Stimulated activated CD8-positive, alpha-beta memory T cell treated with anti-CD3 and anti-CD28 coated beads, Interleukin-4, amount 100 ng/mL, for 48 hours (primary cell): ENCODE results near the gene CENPF.
"Not testable (repeated sequence)": the region's sequence is repeated elsewhere in the genome, so short reads cannot be mapped to it uniquely, and the experiment has no call there.

Experiments
- DNase-seq: peaks from one replicate; pipeline ENCODE4 v3.0.0-alpha.2; 2020

CENPF gene

DNA sequence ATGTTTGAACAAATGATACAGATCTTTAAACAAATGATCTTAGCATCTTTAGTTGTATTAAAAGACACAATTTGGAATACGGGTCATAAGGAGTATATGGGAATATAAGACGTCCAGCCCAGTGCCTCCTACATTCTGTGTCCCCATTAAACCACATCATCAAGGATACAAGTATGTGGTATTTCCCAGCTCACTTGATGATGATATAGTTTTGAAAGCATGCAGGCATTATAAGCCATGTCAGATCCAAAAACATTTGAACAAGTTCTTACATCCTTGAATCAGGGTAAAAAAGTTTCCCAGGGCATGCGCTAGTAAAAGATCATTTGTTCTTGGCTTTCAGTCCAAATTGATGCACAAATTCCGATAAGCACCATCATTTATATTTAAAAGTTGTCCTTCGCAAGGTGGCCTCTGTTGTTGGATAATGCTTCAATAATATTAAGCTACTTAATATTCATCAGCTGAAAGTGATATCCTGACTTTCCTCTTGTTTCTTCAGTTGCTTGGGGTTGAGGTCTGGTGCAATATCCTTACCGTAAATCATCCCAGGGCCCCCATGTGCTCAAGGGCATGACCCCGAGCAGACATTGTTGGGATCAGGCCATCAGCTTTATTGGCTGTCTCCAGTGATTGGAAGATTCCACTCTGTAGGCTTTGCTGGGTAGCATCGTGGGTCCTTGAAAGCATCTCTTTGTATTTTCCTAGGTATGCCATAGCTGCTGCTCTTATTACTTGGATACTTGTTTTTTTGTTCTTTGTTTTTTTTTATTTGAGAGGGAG, 61.8 kb downstream of the CENPF start:
- no peak for DNase-seq

DNA sequence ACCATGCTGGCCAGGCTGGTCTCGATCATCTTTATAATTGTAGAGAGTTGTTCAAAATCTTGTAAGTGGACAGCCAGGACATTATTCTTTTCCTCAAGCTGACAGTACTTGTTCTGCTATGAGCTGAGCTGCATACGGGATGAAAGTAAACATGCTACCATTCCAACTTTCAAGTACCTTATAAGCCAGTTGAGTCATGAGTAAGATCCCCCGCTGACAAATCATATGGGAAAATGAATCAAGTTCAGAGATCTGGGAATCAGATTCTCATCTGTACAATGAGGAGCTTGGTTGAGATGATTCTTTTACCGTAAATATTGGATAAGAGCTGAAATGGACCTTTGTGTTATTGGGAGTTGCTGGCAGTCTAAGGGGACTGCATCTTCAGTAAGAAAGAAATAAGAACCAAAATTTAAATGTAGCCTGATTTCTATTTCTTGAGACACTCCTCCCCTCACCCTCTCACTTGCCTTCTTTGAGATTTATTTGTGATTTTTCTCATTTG, 62.7 kb downstream of the CENPF start:
- DNase-seq: no peak

DNA sequence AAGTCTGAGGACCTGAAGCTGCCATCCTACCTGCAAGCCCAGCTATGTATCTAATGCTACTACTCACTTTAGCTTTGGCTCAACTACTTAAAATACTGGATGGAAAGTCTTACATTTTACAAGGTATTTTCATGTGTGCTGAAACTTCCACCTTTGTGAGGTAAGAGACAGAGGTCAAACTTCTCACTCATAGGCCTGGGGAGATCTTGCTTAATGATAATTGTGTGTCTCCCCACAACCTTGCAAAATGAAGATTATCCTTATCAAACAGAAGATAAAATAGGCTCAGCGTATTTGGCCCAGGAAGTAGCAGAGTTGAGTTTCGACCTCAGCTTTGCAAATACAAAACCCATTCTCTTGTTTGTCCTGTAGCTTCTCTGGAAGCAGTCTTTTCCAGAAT, 63.7 kb downstream of the CENPF start:
- no peak for DNase-seq

DNA sequence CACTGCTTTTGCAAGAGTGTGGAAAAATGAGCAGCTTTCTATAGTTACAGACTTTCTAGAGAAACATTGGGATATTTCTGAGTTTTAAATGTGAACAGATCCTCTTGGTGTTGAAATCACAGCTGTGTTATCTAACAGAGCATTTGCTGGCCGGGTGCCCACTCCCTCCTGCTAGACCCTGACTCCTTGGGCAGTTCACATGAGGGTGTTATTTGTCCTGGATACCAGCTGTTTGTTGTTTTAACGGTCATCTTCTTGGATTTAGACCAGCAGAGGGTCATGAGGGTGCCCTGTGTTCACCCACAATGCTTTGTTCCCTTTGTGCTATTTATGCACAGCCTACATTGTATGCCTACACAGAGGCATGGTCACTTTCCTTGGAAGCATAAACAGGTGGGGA, 67.1 kb downstream of the CENPF start:
- DNase-seq: no peak

DNA sequence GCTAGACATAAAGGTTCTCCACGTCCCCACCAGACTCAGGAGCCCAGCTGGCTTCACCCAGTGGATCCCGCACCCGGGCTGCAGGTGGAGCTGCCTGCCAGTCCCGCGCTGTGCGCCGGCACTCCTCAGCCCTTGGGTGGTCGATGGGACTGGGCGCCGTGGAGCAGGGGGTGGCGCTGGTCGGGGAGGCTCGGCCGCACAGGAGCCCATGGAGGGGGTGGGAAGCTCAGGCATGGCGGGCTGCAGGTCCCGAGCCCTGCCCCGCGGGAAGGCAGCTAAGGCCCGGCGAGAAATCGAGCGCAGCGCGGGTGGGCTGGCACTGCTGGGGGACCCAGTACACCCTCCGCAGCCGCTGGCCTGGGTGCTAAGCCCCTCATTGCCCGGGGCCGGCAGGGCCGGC, 70.0 kb downstream of the CENPF start:
- not testable (repeated sequence) for DNase-seq

DNA sequence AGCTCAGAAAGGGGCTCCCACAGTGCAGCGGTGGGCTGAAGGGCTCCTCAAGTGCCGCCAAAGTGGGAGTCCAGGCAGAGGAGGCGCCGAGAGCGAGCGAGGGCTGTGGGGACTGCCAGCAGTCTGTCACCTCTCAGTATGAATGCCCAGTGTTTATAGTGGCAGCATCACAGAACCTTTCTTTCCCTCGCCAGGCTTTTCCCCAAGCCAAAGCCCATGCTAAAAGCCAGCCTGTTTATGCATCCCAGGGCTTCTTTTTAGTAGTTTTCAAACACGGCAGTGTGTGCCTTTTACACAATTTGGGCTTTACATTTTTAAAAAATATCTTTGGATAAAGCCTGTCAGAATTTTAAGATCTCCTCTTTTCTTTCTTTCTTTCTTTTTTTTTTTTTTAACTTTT, 70.6 kb downstream of the CENPF start:
- no peak for DNase-seq

DNA sequence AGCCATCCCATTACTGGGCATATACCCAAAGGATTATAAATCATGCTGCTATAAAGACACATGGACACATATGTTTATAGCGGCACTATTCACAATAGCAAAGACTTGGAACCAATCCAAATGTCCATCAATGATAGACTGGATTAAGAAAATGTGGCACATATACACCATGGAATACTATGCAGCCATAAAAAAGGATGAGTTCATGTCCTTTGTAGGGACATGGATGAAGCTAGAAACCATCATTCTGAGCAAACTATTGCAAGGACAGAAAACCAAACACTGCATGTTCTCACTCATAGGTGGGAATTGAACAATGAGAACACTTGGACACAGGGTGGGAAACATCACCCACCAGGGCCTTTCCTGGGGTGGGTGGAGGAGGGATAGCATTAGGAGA, 72.5 kb downstream of the CENPF start:
- not testable (repeated sequence) for DNase-seq

DNA sequence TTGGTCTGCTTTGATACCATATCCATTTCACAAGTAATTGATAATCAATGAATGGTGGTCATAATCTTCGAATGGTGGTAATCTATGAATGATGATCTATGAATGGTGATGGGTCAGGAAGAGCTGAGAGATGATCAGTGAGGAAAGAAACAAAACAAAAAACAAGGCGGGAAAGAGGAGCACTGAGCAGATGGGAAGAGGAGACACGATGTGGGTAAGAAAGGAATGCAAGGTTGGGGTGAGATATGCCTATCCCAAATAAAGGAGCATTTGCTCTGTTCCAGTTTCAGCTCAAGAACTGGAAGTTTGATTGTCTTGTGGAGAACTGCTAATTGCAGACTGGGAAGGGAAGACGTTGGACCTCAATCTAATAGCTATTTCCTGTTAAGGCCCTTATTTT, 73.8 kb downstream of the CENPF start:
- no peak for DNase-seq

DNA sequence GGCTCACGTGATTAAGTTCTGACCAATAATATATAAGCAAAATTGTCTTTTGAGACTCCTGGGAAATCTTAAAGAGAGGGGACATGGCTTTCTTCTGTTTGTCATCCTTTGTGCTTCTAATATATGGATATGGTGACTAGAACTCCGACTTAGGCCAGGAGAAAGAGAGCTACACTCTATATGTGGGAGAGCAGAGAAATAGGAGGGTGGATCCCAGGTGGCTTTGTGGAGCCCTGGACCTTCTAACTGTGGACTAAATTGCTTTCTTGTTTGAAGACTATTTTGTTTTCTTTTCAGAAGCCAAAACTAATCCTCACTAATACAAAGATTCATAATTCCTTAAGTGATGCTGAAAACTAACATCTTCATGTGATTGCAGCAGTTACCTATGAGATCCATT, 75.0 kb downstream of the CENPF start:
- no peak for DNase-seq

DNA sequence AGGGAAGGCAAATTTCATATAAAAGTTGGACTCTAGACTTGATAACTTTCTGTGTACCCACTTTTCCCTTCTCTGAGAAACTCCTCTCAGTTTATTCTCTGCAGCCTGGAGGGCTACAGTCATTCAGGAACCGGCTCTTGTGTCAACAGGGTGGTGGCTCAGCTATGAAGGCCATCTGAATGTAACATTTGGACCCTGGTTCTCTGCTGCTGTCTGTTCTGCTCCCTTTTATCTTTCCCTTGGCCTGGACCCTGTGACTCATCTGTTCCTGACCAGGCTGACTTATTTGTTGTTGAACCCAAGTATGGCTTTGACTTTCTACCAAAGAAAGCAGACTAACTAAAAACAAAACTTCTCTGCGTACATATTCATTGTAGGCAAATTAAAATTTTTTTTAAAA, 75.4 kb downstream of the CENPF start:
- no peak for DNase-seq

DNA sequence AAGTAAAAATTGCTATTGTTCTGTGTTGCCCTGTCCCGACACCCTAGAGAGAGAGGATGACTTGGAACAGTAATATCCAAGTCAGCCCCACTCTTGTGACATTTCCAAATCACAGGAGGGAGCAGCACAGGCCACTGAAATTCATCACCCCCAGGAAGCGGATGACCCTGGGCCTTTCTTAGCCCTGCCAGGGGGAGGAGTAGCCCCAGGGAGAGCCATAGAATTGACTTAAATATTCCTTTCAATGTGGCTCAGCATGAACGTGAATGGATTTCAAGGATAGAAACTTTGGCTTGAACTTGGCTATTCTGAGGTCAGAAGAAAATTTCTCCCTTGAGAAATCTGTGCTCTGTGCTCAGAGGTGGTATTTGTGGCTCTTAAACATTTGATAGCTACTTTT, 80.6 kb downstream of the CENPF start:
- DNase-seq: no peak

DNA sequence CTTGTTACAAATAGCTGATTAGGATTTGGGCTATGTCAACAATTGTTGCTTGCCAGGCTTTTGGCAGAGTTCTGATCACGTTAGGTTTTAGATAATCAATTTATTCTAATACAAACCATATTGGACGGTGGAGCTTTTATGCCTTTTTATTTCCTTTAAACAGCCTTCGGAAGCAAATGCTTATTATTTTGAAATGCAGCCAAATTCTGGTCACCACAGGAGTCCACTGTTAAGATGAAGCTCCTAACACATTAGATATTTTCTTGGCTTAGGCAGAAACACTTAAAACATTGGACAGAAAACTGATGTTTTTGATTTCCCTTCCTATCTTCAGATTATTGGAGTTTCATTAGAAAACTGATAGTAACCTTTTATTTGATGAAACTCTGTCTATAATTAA, 82.9 kb downstream of the CENPF start:
- DNase-seq: no peak

DNA sequence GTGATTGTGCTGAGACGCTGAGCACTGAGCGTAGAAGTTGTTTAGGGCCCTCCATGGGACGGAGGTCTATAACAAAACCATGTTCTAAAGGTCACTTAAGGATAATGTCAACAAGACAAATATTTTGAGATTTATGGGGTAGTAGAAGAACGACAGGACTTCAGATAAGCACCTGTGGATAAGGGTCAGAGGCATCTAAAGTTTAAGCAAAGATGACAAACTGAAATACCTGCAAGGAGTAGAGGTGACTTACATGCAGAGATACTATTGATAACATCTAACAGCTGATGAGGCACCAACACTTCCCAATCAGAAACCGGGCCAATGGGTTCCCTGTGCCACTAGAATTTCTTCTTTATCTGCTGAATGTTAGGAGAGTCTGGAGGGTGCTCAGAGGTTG, 83.5 kb downstream of the CENPF start:
- no peak for DNase-seq

DNA sequence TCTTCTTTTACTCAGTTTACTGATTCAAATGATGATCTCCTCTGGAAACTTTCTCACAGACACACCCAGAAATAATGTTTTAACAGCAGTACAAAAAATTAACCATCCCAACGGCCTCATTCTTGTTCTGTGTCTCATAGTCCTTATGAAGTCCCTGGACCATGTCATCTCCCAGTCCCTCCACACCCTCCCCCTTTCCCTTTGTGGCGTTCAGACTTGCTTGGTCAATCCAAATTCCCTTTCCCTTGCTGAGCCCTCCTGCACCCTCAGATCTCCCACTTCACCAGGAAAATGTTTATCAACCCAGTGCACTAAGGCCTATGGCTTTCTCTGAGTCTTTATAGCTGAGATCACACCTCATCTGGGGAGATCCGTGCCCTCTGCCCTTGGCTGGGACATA, 85.9 kb downstream of the CENPF start:
- DNase-seq: no peak

DNA sequence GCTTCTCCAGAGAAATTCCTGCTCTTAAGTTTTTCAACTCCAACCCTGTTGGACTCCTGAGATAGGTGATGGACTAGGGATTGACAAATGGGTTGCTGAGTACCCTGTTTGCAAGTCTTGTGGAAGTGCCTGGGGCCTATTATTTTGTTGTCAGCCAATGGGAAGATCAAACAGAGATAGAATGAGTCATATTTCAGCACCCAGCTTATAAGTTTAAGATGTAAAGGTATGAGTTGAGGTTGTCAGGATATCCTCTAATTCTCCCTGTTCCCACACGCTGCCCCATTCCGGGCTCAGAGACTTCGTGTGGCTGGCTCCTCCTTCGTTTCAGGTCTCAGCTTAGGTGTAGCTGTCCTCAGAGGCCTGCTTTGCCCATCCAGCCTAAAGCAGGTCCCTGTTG, 91.8 kb downstream of the CENPF start:
- no peak for DNase-seq

DNA sequence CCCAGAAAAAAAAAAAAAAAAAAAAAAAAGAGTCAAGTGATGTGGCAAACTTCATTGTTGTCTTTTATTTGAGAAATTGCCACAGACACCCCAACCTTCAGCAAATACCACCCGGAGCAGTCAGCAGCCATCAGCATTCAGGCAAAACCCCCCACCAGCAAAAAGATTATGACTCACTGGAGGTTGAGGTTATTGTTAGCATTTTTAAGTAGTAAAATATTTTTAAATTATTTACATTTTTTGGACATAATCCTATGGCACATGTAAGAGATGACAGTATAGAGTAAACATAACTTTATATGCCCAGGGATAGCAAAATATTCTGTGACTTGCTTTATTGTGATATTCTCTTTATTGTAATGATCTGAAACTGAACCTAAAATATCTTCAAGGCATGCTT, 95.6 kb downstream of the CENPF start:
- no peak for DNase-seq

DNA sequence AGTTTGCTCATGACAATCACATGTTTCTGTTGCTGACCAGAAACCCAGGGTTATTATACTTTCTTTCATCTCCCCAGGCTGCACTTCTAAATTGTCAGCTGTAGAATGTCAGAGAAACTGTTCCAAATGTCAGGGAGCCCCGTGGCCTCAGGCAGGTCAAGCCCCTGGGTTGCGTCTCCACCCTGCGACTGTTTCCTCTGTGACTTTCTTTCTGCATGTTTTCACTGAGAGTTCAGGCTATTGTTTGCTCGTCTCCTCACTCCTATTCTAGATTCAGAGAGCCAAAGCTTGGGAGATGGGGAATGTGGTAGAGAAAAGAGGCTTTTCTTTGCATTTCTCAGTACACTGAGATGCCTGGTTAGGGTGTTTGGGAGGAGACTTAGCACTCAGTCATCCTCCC, 97.4 kb downstream of the CENPF start:
- no peak for DNase-seq

DNA sequence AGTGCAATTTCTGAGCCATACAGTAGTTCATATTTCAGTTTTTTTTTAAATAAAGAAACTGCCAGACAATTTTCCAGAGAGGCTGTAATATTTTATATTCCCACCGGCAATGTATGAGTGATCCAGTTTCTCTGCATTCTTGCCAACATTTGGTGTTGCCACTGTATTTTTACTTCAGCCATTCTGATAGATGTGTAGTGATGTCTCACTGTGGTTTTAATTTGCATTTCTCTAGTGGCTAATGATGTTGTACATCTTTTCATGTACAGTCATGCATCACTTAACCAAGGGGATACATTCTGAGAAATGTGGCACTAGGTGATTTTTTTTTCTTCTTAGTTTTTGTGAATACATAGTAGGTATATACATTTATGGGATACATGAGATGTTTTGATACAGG, 99.6 kb downstream of the CENPF start:
- DNase-seq: no peak

DNA sequence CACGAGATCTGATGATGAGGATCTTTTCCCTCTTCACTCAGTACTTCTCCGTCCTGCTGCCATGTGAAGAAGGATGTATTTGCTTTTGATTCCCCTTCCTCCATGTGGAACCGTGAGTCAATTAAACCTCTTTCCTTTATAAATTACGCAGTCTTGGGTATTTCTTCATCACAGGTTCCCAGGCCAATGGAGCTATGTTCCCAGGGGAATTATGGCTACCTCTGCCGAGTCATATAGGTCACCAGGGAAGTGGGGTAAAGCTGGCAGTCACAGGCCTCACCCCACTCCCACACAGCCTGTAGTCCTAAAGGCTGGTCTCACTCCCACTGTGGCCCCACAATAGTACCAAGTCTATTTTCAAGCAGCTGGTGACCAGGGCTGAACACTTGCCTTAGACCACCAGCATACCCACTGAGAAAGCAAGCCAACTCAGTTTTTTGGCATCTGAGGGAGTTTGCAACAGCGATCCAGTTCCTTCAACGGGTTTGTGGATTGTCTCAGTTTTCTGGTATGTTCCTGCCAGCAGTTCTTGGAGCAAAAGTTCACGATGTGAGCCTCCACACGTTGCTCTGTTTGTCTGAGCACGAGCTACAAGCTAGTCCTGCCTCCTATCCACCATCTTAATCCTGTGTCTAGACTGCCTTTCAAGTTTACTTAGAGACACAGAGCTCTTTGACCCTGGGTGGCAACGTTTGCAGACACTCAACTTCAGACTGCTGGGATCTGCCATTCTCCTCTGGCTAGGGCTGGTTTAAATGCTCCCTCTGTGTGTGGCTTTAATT, 104.5 kb downstream of the CENPF start:
- DNase-seq: no peak

DNA sequence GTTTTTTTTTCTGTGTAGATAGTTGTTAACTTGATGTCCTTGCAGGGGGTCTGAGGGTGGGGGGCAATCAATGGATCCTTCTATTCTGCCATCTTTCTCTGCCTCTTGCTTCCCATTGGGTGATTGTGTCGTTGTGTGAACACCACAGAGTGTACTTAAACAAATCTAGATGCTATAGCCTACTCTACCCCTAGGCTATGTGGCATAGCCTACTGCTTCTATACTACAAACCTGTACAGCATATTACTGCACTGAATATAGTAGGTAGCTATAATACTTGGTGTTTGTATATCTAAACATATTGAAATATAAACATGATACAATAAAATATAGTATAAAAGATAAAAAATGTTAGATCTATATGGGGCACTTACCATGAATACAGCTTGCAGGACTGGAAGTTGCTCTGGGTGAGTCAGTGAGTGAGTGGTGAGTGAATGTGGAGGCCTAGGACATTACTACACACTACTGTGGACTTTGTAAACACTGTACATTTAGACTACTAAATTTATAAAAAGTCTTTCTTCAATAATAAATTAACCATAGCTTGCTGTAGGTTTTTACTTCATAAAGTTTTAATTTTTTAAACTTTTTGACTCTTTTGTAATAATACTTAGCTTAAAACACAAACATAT, 105.4 kb downstream of the CENPF start:
- no peak for DNase-seq

DNA sequence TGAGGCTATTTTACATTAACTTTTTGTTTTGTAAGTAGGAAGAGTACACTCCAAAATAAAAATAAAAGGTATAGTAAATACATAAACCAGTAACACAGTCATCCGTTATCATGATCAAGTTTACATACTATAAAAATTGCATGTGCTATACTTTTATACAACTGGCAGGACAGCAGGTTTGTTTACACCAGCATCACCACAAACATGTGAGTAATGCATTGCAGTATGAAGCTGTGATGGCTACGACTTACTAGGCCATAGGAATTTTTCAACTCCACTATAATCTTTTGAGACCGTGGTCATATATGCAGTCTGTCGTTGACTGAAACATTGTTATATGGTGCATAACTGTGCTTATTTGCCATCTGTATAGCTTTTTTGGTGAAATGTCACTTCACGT, 106.2 kb downstream of the CENPF start:
- no peak for DNase-seq

DNA sequence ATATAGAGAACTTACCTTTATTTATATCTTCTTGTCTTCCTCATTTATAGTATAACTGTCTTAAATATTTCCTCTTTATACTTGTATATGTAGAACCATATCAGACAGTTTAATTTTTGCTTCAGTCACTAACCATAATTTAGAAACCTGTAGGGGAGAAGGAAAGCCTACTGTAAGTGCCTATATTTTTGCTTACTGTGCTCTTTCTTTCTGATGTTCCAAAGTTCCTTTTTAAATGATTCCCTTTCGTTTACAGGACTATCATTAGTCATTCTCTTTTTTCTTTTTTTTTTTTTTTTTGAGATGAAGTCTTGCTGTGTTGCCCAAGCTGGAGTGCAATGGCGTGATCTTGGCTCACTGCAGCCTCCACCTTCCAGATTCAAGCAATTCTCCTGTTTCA, 109.7 kb downstream of the CENPF start:
- no peak for DNase-seq
